Ishikawa (cell line): ENCODE data around the gene MACROH2A2.

Source experiments
- CEBPB ChIP-seq: IDR thresholded peaks from 2 replicates; pipeline ENCODE4 v1.6.1; 2012
- CREB1 ChIP-seq: IDR thresholded peaks from 2 replicates; pipeline ENCODE4 v1.6.1; 2012; ENCODE audit warnings: low read depth
- EGR1 ChIP-seq: IDR thresholded peaks from 2 replicates; pipeline ENCODE4 v1.6.1; 2012
- EP300 ChIP-seq: IDR thresholded peaks from 2 replicates; pipeline ENCODE4 v1.6.1; 2012; ENCODE audit warnings: borderline replicate concordance
- FOXM1 ChIP-seq: IDR thresholded peaks from 2 replicates; pipeline ENCODE4 v1.6.1; 2012; ENCODE audit warnings: low read depth, borderline replicate concordance
- NFIC ChIP-seq: IDR thresholded peaks from 2 replicates; pipeline ENCODE4 v1.6.1; 2012
- RAD21 ChIP-seq: IDR thresholded peaks from 2 replicates; pipeline ENCODE4 v1.6.1; 2012; ENCODE audit warnings: low read depth
- TAF1 ChIP-seq: IDR thresholded peaks from 2 replicates; pipeline ENCODE4 v1.6.1; 2012; ENCODE audit warnings: low read depth, mild to moderate bottlenecking
- YY1 ChIP-seq: IDR thresholded peaks from 2 replicates; pipeline ENCODE4 v1.6.1; 2012; ENCODE audit warnings: low read depth
- ZBTB7A ChIP-seq: IDR thresholded peaks from 2 replicates; pipeline ENCODE4 v1.6.1; 2012; ENCODE audit warnings: low read depth
- TF ChIP-seq, protein P1 (sequence below): IDR thresholded peaks from 2 replicates; pipeline ENCODE4 v1.6.1; 2012
- TF ChIP-seq, protein P2 (sequence below): IDR thresholded peaks from 2 replicates; pipeline ENCODE4 v1.6.1; 2012; ENCODE audit warnings: low read depth, mild to moderate bottlenecking
- TF ChIP-seq, protein P3 (sequence below): IDR thresholded peaks from 2 replicates; pipeline ENCODE4 v1.6.1; 2012

DNA sequence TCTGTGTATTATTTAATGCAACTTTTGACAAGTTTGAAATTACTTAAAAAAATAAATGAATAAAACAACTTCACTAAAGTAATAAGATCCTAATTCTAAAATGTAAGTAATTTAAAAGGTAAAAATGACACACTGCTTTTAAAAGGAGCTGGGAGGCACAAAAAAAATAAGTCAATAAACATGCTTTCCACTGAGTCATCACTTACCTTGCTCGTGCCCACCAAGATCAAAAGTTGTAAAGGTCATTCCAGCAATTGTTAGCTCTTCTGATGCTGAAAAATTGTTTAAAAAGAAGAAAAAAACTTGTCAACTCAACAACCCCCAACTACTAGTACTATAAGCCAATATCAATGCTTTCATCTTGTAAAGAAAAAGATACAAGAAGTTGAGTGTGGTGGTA lies 108.2 kb downstream of the MACROH2A2 start:
- TF ChIP-seq EGR1 (no peak), CEBPB (no peak), YY1 (no peak), TAF1 (no peak), FOXM1 (no peak), EP300 (no peak), NFIC (no peak), CREB1 (no peak), ZBTB7A (no peak), RAD21 (no peak)
- TF ChIP-seq, protein P1, sequence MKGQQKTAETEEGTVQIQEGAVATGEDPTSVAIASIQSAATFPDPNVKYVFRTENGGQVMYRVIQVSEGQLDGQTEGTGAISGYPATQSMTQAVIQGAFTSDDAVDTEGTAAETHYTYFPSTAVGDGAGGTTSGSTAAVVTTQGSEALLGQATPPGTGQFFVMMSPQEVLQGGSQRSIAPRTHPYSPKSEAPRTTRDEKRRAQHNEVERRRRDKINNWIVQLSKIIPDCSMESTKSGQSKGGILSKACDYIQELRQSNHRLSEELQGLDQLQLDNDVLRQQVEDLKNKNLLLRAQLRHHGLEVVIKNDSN, result no peak
- TF ChIP-seq, protein P2, sequence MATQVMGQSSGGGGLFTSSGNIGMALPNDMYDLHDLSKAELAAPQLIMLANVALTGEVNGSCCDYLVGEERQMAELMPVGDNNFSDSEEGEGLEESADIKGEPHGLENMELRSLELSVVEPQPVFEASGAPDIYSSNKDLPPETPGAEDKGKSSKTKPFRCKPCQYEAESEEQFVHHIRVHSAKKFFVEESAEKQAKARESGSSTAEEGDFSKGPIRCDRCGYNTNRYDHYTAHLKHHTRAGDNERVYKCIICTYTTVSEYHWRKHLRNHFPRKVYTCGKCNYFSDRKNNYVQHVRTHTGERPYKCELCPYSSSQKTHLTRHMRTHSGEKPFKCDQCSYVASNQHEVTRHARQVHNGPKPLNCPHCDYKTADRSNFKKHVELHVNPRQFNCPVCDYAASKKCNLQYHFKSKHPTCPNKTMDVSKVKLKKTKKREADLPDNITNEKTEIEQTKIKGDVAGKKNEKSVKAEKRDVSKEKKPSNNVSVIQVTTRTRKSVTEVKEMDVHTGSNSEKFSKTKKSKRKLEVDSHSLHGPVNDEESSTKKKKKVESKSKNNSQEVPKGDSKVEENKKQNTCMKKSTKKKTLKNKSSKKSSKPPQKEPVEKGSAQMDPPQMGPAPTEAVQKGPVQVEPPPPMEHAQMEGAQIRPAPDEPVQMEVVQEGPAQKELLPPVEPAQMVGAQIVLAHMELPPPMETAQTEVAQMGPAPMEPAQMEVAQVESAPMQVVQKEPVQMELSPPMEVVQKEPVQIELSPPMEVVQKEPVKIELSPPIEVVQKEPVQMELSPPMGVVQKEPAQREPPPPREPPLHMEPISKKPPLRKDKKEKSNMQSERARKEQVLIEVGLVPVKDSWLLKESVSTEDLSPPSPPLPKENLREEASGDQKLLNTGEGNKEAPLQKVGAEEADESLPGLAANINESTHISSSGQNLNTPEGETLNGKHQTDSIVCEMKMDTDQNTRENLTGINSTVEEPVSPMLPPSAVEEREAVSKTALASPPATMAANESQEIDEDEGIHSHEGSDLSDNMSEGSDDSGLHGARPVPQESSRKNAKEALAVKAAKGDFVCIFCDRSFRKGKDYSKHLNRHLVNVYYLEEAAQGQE, result no peak
- TF ChIP-seq, protein P3, sequence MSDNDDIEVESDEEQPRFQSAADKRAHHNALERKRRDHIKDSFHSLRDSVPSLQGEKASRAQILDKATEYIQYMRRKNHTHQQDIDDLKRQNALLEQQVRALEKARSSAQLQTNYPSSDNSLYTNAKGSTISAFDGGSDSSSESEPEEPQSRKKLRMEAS, result no peak
